Left lung (tissue), 10 donors: Measurements from ENCODE around the gene SAPCD1. TPM values are rescaled to one million over a fixed set of nuclear protein-coding genes. Genes with fewer than 3 reads are reported as not detected.

Source experiments
- ATAC-seq: fragments of 200-7000 bp; cut with Tn5 transposase; one replicate; pipeline ENCODE4 v1.9.1; 2020; ENCODE audit warnings: moderate library complexity
- DNase-seq, 4 donors: peaks; one replicate each; pipeline ENCODE4 v3.0.0-alpha.2; 2013 to 2020
- H3K27ac ChIP-seq, 2 donors: fragments of 200-600 bp; sonication (generic) in 1 of 2; one replicate each; pipeline versions ENCODE4 v1.5.0 to v1.8.0; 2020 to 2021
- H3K27me3 ChIP-seq, 2 donors: fragments of 200-600 bp; sonication (generic) in 1 of 2; one replicate each; pipeline versions ENCODE4 v1.5.0 to v1.8.0; 2020 to 2021
- H3K36me3 ChIP-seq, 2 donors: fragments of 200-600 bp; sonication (generic) in 1 of 2; one replicate each; pipeline versions ENCODE4 v1.5.0 to v1.8.0; 2020 to 2021
- H3K4me1 ChIP-seq, 2 donors: fragments of 200-600 bp; one replicate each; pipeline ENCODE4 v1.8.0; 2021
- H3K4me3 ChIP-seq, 2 donors: fragments of 200-600 bp; sonication (generic) in 1 of 2; one replicate each; pipeline versions ENCODE4 v1.5.0 to v1.8.0; 2020 to 2021; ENCODE audit warnings: mild to moderate bottlenecking in 1 of 2
- H3K9me3 ChIP-seq, 2 donors: fragments of 200-600 bp; sonication (generic) in 1 of 2; one replicate each; pipeline versions ENCODE4 v1.5.0 to v1.8.0; 2020 to 2021
- CTCF ChIP-seq, 2 donors: fragments of 200-600 bp; sonication (generic) in 1 of 2; IDR thresholded peaks; one replicate each; pipeline versions ENCODE4 v1.5.0 to v1.8.0; 2021; ENCODE audit warnings: antibody characterized with exemption in 2 of 2
- intact Hi-C, 2 donors: fragments of 100-400 bp; cut with DNase I; formaldehyde crosslinking; loops; one replicate each; pipeline versions ENCODE4 v1.11.2 to v1.14.2; 2022
- polyA plus RNA-seq, 6 donors: library from polyadenylated mRNA; unstranded; fragments of 120-200 nt; gene quantifications; one replicate each; pipeline ENCODE4 v1.2.1, GENCODE V29; 2013; ENCODE audit not compliant: insufficient read length in 6 of 6
- total RNA-seq, 2 donors: library from RNA; stranded (reverse); fragmentation: NEBNext Ultra II Directional; extraction: Animal tissue kit (Norgen Biotek cat#: 25700); gene quantifications; one replicate each; pipeline ENCODE4 v1.2.1, GENCODE V29; 2021
- donor health status: DM: no; HTN: yes; CAD: no.
- donor health status: DM: no; HTN: no; CAD: no.

The SAPCD1 gene
- total and polyA plus RNA-seq, 8 donors = 1.3 to 11.1 (median 7.4) TPM

DNA sequence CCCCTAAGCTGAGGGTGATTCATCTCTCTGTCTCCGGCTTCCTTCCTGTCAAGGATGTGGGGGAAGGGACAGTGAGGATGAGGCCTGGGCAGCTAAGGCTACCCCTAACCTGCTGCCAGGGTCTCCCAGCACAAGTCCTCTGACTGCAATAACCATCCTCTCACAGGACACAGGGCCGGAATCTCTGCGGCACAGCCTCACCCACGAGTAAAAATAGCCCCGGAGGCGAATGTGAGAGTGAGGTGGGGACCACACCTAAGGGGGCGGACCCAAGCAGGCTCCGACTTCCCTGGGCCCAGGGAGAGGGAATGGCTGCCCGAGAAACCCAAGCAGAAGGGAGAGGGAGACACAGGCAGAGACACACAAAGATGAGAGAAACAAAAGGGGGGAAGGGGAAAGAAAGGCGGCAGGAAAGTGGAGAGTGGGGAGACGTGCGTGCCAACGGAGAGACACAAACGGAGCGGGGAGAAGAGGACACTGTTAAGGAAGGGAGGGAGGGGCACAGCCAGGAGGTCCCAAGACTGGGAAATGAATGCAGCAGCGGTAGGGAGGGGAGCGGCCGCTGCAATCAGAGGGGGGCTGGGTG lies 27.5 kb upstream of the SAPCD1 start:
- intact Hi-C loops = no loop called here
- peak in 2 of 4 donors; percentile 66 to 81 for DNase-seq
- TF ChIP-seq CTCF (IDR thresholded peaks at IDR 0.05) = no peak
- Histone ChIP-seq H3K4me3 (peak overlapping the region; percentile 78 to 97), H3K36me3 (peaks cover 4 to 42% of the 10 kb centered on the region in 2 donors), H3K4me1 (peaks cover 32 to 77% of the 10 kb centered on the region in 2 donors), H3K27ac (peak overlapping the region; percentile 93 to 97), H3K27me3 (no peaks in the 10 kb centered on the region), H3K9me3 (no peaks in the 10 kb centered on the region)
- ATAC-seq = peak; percentile 14

DNA sequence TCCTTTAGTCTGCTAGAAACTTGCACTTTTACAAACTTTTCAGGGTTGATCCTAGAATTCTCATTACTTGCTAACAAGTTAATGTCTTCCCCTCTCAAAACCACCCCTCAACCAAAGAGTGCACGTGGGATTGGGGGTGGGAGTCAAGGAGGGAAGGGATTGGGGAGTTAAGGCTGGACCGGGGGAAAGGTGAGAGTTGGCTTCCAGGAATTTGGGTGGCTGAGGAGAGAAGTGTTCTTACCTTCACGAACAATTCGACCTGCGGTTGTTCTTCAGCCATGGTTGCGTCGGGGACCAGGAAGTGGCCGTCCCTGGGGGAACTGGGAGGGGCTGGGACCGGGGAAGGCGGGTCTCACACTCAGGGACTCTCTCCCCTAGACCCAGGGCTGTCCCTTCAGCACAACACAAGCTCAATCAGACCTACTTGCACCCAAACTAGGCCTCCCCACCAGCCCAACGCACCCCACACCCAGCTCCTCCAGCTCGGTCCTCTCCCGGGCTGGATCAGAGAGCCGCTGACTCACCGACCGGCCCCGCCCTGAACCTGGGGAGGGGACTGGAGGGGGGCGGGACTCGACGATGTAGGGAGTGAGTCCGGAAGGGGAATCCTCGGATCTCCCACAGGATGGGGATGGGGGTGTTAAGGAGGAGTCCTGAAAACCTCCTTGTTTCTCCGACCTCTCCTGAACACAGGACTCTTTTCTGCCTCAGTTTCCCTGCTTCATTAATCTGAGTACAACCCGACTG lies 26.3 kb upstream of the SAPCD1 start, which contains the start of gene CLIC1:
CLIC1 (minus strand) TSS at position 510 of the 747 bp plus-strand sequence; CDS start at position 280, 230 bp downstream.
- intact Hi-C loops = no loop called here
- H3K4me1 ChIP-seq = peaks cover 33 to 73% of the 10 kb centered on the region in 2 donors
- H3K36me3 ChIP-seq = peaks cover 4 to 31% of the 10 kb centered on the region in 2 donors
- H3K27me3 ChIP-seq = no peaks in the 10 kb centered on the region
- DNase-seq = peak; percentile 74 to 97 (median 90)
- peak; percentile 66 for ATAC-seq
- H3K4me3 ChIP-seq = peak within 1 kb of the TSS; percentile 78 to 97
- no peak for TF ChIP-seq CTCF (IDR thresholded peaks at IDR 0.05)
- no peaks in the 10 kb centered on the region for H3K9me3 ChIP-seq
- peak within 1 kb of the TSS; percentile 93 to 97 for H3K27ac ChIP-seq

DNA sequence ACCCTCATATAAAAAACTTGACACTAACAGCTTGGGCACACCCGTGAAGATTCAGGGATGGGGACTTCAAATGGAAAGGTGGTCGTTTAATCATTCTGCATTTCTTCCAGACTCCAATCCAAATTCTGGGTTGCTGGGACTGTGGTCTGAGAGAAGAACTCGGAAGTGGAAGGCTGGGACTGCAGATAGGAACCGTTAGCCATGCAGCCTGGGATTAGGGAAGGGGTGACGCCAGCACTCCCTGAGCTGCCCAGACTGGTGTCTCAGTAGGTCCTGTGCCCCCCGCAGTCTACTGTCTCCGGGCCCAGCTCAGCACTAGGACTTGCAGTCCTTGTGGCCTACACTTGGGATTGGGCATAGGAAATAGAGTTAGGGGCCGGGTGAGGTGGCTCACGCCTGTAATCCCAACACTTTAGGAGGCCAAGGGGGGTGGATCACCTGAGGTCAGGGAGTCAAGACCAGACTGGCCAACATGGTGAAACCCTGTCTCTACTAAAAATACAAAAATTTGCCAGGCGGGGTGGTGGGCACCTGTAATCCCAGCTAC lies 25.6 kb upstream of the SAPCD1 start:
- Histone ChIP-seq H3K36me3 (peaks cover 4 to 24% of the 10 kb centered on the region in 2 donors), H3K9me3 (no peaks in the 10 kb centered on the region), H3K4me3 (peak overlapping the region; percentile 78 to 97), H3K4me1 (peaks cover 33 to 67% of the 10 kb centered on the region in 2 donors), H3K27ac (peak overlapping the region; percentile 93 to 97), H3K27me3 (no peaks in the 10 kb centered on the region)
- intact Hi-C loops = no loop called here
- DNase-seq (no peak), ATAC-seq (no peak)
- no peak for TF ChIP-seq CTCF (IDR thresholded peaks at IDR 0.05)

DNA sequence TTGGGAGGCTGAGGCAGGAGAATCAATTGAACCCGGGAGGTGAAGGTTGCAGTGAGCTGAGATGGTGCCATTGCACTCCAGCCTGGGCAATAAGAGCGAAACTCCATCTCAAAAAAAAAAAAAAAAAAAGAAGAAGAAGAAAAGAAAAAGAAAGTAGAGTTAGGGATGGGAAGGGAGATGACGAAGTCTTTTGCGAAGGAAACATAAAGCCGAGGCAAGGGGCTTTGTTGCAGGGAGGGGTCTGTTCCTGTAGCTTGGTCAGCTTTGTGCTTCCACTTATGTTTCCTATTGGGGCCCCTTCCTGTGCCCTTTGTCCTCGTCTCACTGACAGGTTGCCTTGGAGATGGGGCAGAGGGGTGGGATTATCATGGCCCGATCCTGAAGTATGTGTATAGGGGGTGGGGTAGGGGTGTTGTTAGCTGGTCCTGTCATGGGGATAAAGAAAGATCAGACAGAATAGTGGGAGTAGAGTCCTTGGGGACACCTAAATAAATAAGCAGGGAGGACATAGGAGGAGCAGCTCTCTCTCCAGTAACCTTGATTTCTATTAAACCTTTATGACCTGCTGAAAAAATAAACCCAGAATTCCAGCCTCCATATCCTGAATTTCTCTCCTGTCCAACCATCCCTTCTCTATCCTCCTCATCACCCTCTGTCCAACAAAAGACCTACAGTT lies 25.0 kb upstream of the SAPCD1 start:
- no peaks in the 10 kb centered on the region for H3K27me3 ChIP-seq
- intact Hi-C loops = no loop called here
- DNase-seq (peak in 1 of 4 donors; percentile 62), ATAC-seq (no peak)
- peaks cover 4 to 18% of the 10 kb centered on the region in 2 donors for H3K36me3 ChIP-seq
- H3K9me3 ChIP-seq = no peaks in the 10 kb centered on the region
- H3K27ac ChIP-seq = peak overlapping the region; percentile 93 to 97
- peak overlapping the region in 1 of 2 donors; percentile 97 for H3K4me3 ChIP-seq
- peaks cover 33 to 61% of the 10 kb centered on the region in 2 donors for H3K4me1 ChIP-seq
- TF ChIP-seq CTCF (IDR thresholded peaks at IDR 0.05) = no peak
